EL (cell line): Measurements from ENCODE around the gene PAQR6.
"Not testable (repeated sequence)": the region's sequence is repeated elsewhere in the genome, so short reads cannot be mapped to it uniquely, and the experiment has no call there.

Experiments used
- DNase-seq: peaks from one replicate; pipeline ENCODE4 v3.0.0-alpha.2; 2016

The PAQR6 gene

GRCh38 chr1:156229809-156230472 is 17.9 kb downstream of the PAQR6 start:
- no peak for DNase-seq

GRCh38 chr1:156228501-156228900 is 19.4 kb downstream of the PAQR6 start:
- no peak for DNase-seq

DNA sequence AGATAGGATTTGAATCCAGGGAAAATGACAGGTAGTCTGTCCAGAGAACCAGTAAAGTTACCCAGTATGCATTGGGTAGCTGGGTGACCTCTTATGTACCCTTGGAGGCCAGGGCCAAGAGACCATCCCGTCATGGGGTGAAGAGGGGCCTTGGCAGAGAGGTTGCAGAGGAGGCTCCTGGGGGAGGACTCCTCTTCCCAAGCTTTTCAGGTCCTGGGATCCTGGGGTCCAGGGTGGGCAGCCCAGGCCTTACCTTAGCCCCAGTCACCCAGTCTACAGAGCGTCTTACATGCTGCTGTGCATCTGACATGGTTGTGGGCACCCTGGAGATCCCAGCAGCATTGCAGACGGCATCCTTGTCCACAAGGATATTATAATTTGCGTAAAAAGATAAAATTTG is 21.1 kb downstream of the PAQR6 start:
- DNase-seq, result no peak

- no peak for DNase-seq
Measured at GRCh38 chr1:156226116-156226538, 21.7 kb downstream of the PAQR6 start.

- DNase-seq, result no peak
Measured at GRCh38 chr1:156225677-156226014, 22.2 kb downstream of the PAQR6 start.

DNA sequence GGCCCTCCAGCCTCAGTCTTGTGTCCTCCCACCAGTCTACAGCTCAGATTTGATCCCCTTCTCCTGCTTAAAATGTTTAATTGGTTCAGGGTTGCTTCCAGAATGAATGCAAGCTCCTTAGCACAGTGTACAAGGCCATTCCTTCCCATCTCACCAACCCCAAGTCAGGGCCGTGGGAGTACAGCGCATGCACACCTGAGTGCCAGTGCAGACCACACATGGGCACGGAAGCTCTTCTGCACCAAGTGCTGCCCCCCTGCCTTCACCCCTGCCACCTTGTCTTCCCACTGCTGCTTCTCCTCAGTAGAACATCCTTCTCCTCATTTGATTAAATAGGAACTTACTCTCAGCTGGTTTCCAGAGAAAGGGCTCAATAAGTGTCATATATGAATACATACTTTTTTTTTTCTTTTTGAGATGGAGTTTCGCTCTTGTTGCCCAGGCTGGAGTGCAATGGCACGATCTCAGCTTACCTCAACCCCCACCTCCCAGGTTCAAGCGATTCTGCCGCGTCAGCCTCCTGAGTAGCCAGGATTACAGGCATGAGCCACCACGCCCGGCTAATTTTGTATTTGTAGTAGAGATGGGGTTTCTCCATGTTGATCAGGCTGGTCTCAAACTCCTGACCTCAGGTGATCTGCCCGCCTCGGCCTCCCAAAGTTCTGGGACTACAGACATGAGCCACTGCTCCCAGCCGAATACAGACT is 25.7 kb downstream of the PAQR6 start:
- no peak for DNase-seq

- DNase-seq, result no peak
Measured at GRCh38 chr1:156220226-156220625, 27.6 kb downstream of the PAQR6 start.

DNA sequence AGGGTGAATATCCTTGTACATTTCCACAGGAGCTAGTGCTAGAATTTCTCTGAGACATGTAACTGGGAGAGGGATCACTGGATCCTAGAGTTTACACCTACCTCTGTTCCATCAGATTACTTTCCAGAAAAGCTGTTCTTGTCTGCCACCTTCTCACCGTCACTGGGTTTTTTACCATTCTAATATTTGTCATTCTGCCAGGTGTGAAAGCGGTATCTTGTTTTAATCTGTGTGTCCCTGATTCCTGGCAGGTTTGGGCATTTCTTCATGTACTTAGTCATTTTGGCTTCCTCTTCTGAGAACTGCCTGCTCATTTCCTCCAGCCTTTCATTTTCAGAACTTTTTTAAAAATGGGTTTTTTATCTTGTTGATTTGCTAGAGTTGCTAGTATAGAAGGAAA is 30.0 kb downstream of the PAQR6 start:
- DNase-seq, result no peak

- DNase-seq, result not testable (repeated sequence)
Measured at GRCh38 chr1:156216361-156217086, 31.3 kb downstream of the PAQR6 start.

GRCh38 chr1:156214024-156214748 is 33.7 kb downstream of the PAQR6 start:
- DNase-seq, result peak; percentile 59

GRCh38 chr1:156213644-156213966 is 34.3 kb downstream of the PAQR6 start:
- no peak for DNase-seq

DNA sequence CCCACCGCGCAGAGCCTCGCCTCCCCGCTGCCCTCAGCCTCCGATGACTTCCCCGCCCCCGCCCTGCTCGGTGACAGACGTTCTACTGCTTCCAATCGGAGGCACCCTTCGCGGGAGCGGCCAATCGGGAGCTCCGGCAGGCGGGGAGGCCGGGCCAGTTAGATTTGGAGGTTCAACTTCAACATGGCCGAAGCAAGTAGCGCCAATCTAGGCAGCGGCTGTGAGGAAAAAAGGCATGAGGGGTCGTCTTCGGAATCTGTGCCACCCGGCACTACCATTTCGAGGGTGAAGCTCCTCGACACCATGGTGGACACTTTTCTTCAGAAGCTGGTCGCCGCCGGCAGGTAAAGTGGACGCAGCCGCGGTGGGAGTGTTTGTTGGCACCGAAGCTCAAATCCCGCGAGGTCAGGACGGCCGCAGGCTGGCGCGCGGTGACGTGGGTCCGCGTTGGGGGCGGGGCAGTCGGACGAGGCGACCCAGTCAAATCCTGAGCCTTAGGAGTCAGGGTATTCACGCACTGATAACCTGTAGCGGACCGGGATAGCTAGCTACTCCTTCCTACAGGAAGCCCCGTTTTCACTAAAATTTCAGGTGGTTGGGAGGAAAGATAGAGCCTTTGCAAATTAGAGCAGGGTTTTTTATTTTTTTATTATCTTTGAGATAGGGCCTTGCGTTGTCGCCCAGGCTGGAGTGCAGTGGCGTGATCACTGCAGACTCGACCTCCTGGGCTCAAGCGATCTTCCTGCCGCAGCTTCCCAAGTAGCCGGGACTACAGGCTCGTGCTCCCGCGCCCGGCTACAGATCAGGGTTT is 34.8 kb downstream of the PAQR6 start, which contains the start of gene PMF1:
Gene PMF1 (plus strand): TSS at position 175 of the 811 bp plus-strand sequence. CDS start 9 bp downstream, at position 184.
- DNase-seq, result peak; percentile 97

GRCh38 chr1:156212130-156212529 is 35.7 kb downstream of the PAQR6 start:
- DNase-seq, result no peak

- DNase-seq, result no peak
Measured at GRCh38 chr1:156211243-156211642, 36.6 kb downstream of the PAQR6 start.

- DNase-seq, result no peak
Measured at GRCh38 chr1:156204686-156205085, 43.2 kb downstream of the PAQR6 start.

GRCh38 chr1:156203331-156203730 is 44.5 kb downstream of the PAQR6 start:
- peak; percentile 72 for DNase-seq

DNA sequence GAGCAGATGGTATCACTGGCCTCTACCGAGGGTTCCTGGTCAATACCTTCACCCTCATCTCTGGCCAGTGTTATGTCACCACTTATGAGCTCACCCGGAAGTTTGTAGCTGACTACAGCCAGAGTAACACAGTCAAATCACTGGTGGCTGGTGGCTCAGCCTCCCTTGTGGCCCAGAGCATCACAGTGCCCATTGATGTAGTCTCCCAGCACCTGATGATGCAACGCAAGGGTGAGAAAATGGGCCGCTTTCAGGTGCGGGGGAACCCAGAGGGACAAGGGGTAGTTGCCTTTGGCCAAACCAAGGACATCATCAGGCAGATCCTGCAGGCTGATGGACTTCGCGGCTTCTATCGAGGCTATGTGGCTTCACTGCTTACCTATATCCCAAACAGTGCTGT is 47.8 kb downstream of the PAQR6 start:
- no peak for DNase-seq

GRCh38 chr1:156198831-156199349 is 49.0 kb downstream of the PAQR6 start:
- DNase-seq, result no peak

GRCh38 chr1:156196445-156196844 is 51.4 kb downstream of the PAQR6 start:
- no peak for DNase-seq

- DNase-seq, result no peak
Measured at GRCh38 chr1:156195853-156196252, 52.0 kb downstream of the PAQR6 start.

DNA sequence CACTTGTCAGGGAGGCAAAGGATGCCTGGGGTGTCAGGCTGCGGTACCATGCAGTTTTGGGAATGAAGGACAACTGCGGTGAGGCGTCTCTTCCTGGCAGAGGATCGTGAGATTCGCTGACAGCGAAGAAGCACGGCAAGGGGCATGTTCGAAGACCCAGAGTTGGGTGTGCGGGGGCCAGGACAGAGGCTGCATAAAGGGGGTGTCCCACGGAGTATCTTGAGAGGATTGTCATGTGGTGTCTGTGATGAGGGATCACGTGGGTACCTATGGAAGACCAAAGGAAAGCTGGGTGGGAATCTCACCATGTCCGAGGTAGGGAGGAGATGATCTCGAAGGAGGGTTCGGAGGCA is 53.6 kb downstream of the PAQR6 start:
- DNase-seq, result peak; percentile 26
